ENCODE measurements around the gene PSG1. TPM values are rescaled to one million over a fixed set of nuclear protein-coding genes. Genes with fewer than 3 reads are reported as not detected.
"Not testable (repeated sequence)": the region's sequence is repeated elsewhere in the genome, so short reads cannot be mapped to it uniquely, and the experiment has no call there.

The PSG1 gene
- total and polyA plus RNA-seq, 4 experiments from 2014 or later: not detected

- H3K36me3 ChIP-seq (ENCODE audit: insufficient read depth, low read length); H3K27me3 ChIP-seq (ENCODE audit: insufficient read depth, low read length); H3K27ac ChIP-seq (ENCODE audit: low read depth, low read length); H3K36me3 Mint-ChIP-seq; H3K27ac Mint-ChIP-seq; H3K4me3 ChIP-seq (ENCODE audit: low read length in 2 of 2); CTCF ChIA-PET (ENCODE audit: partially characterized antibody); POLR2A ChIA-PET (ENCODE audit: partially characterized antibody); H3K4me1 Mint-ChIP-seq; H3K9me3 Mint-ChIP-seq; DNase-seq; H3K9me3 ChIP-seq (ENCODE audit: control insufficient read depth in 1 of 2, low read length in 2 of 2); H3K4me1 ChIP-seq (ENCODE audit: insufficient read depth, low read length); intact Hi-C loops (cut with micrococcal nuclease): not testable (repeated sequence)
- peaks cover 20 to 22% of the 10 kb centered on the region in 2 donors for H3K27me3 Mint-ChIP-seq
- peak overlapping the region in 1 of 8 donors; percentile 22 for H3K4me3 Mint-ChIP-seq
Measured at GRCh38 chr19:42881279-42881678, 1.8 kb upstream of the PSG1 start.

GRCh38 chr19:42880621-42881020 is 1.1 kb upstream of the PSG1 start:
- H3K27me3 ChIP-seq (ENCODE audit: insufficient read depth, low read length); CTCF ChIA-PET (ENCODE audit: partially characterized antibody); H3K27ac ChIP-seq (ENCODE audit: low read depth, low read length); H3K9me3 ChIP-seq (ENCODE audit: control insufficient read depth in 1 of 2, low read length in 2 of 2); H3K4me1 Mint-ChIP-seq; POLR2A ChIA-PET (ENCODE audit: partially characterized antibody); H3K4me3 Mint-ChIP-seq; H3K36me3 ChIP-seq (ENCODE audit: insufficient read depth, low read length); H3K9me3 Mint-ChIP-seq; H3K4me1 ChIP-seq (ENCODE audit: insufficient read depth, low read length); H3K4me3 ChIP-seq (ENCODE audit: low read length in 2 of 2); intact Hi-C loops (cut with micrococcal nuclease); H3K27ac Mint-ChIP-seq; H3K36me3 Mint-ChIP-seq; DNase-seq: not testable (repeated sequence)
- H3K27me3 Mint-ChIP-seq: peaks cover 18 to 21% of the 10 kb centered on the region in 2 donors

- H3K27ac ChIP-seq (ENCODE audit: low read depth, low read length); DNase-seq; POLR2A ChIA-PET (ENCODE audit: partially characterized antibody); H3K36me3 ChIP-seq (ENCODE audit: insufficient read depth, low read length); CTCF ChIA-PET (ENCODE audit: partially characterized antibody); H3K4me1 Mint-ChIP-seq; H3K27me3 Mint-ChIP-seq; H3K9me3 Mint-ChIP-seq; H3K27ac Mint-ChIP-seq; H3K4me1 ChIP-seq (ENCODE audit: insufficient read depth, low read length); H3K36me3 Mint-ChIP-seq; H3K27me3 ChIP-seq (ENCODE audit: insufficient read depth, low read length); H3K4me3 ChIP-seq (ENCODE audit: low read length in 2 of 2); H3K9me3 ChIP-seq (ENCODE audit: control insufficient read depth in 1 of 2, low read length in 2 of 2); intact Hi-C loops (cut with micrococcal nuclease); H3K4me3 Mint-ChIP-seq: not testable (repeated sequence)
Measured at GRCh38 chr19:42876596-42876995, 2.9 kb downstream of the PSG1 start.

GRCh38 chr19:42875881-42876280 is 3.6 kb downstream of the PSG1 start:
- not testable (repeated sequence) for H3K27me3 Mint-ChIP-seq; H3K4me3 ChIP-seq (ENCODE audit: low read length in 2 of 2)
- H3K27ac Mint-ChIP-seq: peak overlapping the region in 1 of 7 donors; percentile 13

GRCh38 chr19:42874901-42875813 is 4.4 kb downstream of the PSG1 start:
- H3K4me1 Mint-ChIP-seq; H3K36me3 Mint-ChIP-seq; H3K27me3 Mint-ChIP-seq; H3K4me1 ChIP-seq (ENCODE audit: insufficient read depth, low read length); intact Hi-C loops (cut with micrococcal nuclease); POLR2A ChIA-PET (ENCODE audit: partially characterized antibody); H3K36me3 ChIP-seq (ENCODE audit: insufficient read depth, low read length); H3K27ac Mint-ChIP-seq; CTCF ChIA-PET (ENCODE audit: partially characterized antibody); H3K27ac ChIP-seq (ENCODE audit: low read depth, low read length); H3K9me3 Mint-ChIP-seq; H3K4me3 ChIP-seq (ENCODE audit: low read length in 2 of 2); H3K4me3 Mint-ChIP-seq; H3K9me3 ChIP-seq (ENCODE audit: control insufficient read depth in 1 of 2, low read length in 2 of 2); H3K27me3 ChIP-seq (ENCODE audit: insufficient read depth, low read length); DNase-seq: not testable (repeated sequence)

More at GRCh38 chr19:42875881-42876280, 3.6 kb downstream of the PSG1 start:
- H3K4me3 Mint-ChIP-seq; H3K4me1 ChIP-seq (ENCODE audit: insufficient read depth, low read length); H3K36me3 Mint-ChIP-seq; H3K27ac ChIP-seq (ENCODE audit: low read depth, low read length); H3K4me1 Mint-ChIP-seq; POLR2A ChIA-PET (ENCODE audit: partially characterized antibody); CTCF ChIA-PET (ENCODE audit: partially characterized antibody); intact Hi-C loops (cut with micrococcal nuclease); DNase-seq; H3K27me3 ChIP-seq (ENCODE audit: insufficient read depth, low read length); H3K36me3 ChIP-seq (ENCODE audit: insufficient read depth, low read length); H3K9me3 Mint-ChIP-seq; H3K9me3 ChIP-seq (ENCODE audit: control insufficient read depth in 1 of 2, low read length in 2 of 2): not testable (repeated sequence)

GRCh38 chr19:42874136-42874535 is 5.4 kb downstream of the PSG1 start:
- H3K36me3 ChIP-seq (ENCODE audit: insufficient read depth, low read length); H3K9me3 ChIP-seq (ENCODE audit: control insufficient read depth in 1 of 2, low read length in 2 of 2); DNase-seq; H3K4me3 Mint-ChIP-seq; H3K4me3 ChIP-seq (ENCODE audit: low read length in 2 of 2); intact Hi-C loops (cut with micrococcal nuclease); H3K27me3 ChIP-seq (ENCODE audit: insufficient read depth, low read length); H3K27ac ChIP-seq (ENCODE audit: low read depth, low read length); H3K4me1 ChIP-seq (ENCODE audit: insufficient read depth, low read length); H3K36me3 Mint-ChIP-seq; H3K27ac Mint-ChIP-seq; H3K9me3 Mint-ChIP-seq; POLR2A ChIA-PET (ENCODE audit: partially characterized antibody); H3K4me1 Mint-ChIP-seq: not testable (repeated sequence)
- peaks cover 8 to 10% of the 10 kb centered on the region in 2 donors for H3K27me3 Mint-ChIP-seq
- CTCF ChIA-PET (ENCODE audit: partially characterized antibody): interaction anchor here (0.6 kb wide), 1 partner anchor 392 kb away, joined by 3 read pairs; no protein-coding TSS in a partner anchor

- Mint-ChIP-seq H3K36me3 (no peaks in the 10 kb centered on the region), H3K27ac (no peak overlapping the region), H3K9me3 (peaks cover 0 to 2% (median 0%) of the 10 kb centered on the region in 8 donors), H3K4me3 (no peak overlapping the region), H3K27me3 (peaks cover 13 to 17% of the 10 kb centered on the region in 2 donors), H3K4me1 (no peaks in the 10 kb centered on the region)
- intact Hi-C loops (cut with micrococcal nuclease): no loop called here
- ChIA-PET CTCF (ENCODE audit: partially characterized antibody) (no interaction called here), POLR2A (ENCODE audit: partially characterized antibody) (no interaction called here)
- no peaks in the 10 kb centered on the region for H3K36me3 ChIP-seq (ENCODE audit: insufficient read depth, low read length)
- no peak overlapping the region for H3K4me3 ChIP-seq (ENCODE audit: low read length in 2 of 2)
- no peaks in the 10 kb centered on the region for H3K4me1 ChIP-seq (ENCODE audit: insufficient read depth, low read length)
- DNase-seq: no peak
- no peaks in the 10 kb centered on the region for H3K9me3 ChIP-seq (ENCODE audit: control insufficient read depth in 1 of 2, low read length in 2 of 2)
- H3K27me3 ChIP-seq (ENCODE audit: insufficient read depth, low read length): no peaks in the 10 kb centered on the region
- H3K27ac ChIP-seq (ENCODE audit: low read depth, low read length): no peak overlapping the region
Measured at GRCh38 chr19:42872608-42873007, 6.9 kb downstream of the PSG1 start.
